ENCODE data around the gene GALNT5. TPM values are rescaled to one million over a fixed set of nuclear protein-coding genes. Genes with fewer than 3 reads are reported as not detected.

The GALNT5 gene
- total RNA-seq, 4 donors from 2014 or later: 0.13 to 0.83 (median 0.17) TPM; not detected in 1

DNA sequence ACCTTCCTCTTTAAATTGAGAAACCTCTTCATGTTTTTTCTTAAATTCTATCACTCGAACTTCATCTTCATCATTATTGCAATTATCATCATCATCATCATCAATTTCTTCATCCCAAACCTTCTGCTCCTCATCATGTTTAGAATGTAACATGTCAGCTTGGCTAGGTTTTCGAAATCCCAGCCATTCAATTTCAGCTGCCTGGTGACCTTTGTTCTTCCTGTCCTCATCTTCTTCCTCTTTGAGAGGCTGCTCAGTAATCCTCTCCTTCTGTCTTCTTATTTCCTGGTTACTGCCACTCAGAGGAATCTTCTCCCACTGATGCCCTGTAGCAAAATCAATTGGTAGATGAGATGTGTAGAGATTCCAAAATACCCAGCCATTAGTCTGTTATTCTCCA, 64.0 kb downstream of the GALNT5 start:
- intact Hi-C loops (cut with DNase I): loop anchor here (10.0 kb wide), 1 partner anchor 693 kb away; no protein-coding TSS in a partner anchor
- no peak overlapping the region for H3K27ac ChIP-seq (replicated peaks in 1 of 4)
- H3K4me1 ChIP-seq: no peaks in the 10 kb centered on the region
- no peaks in the 10 kb centered on the region for H3K9me3 ChIP-seq
- H3K4me3 ChIP-seq: no peak overlapping the region
- H3K36me3 ChIP-seq: no peaks in the 10 kb centered on the region
- 85% methylated on average over 2 of the region's 2 CpGs for WGBS
- no peaks in the 10 kb centered on the region for H3K27me3 ChIP-seq
- TF ChIP-seq POLR2AphosphoS5 (IDR thresholded peaks at IDR 0.05) (no peak), POLR2A (IDR thresholded peaks at IDR 0.05; ENCODE audit: low read depth) (no peak), EP300 (IDR thresholded peaks at IDR 0.05) (no peak)
- TF ChIP-seq, protein P1, sequence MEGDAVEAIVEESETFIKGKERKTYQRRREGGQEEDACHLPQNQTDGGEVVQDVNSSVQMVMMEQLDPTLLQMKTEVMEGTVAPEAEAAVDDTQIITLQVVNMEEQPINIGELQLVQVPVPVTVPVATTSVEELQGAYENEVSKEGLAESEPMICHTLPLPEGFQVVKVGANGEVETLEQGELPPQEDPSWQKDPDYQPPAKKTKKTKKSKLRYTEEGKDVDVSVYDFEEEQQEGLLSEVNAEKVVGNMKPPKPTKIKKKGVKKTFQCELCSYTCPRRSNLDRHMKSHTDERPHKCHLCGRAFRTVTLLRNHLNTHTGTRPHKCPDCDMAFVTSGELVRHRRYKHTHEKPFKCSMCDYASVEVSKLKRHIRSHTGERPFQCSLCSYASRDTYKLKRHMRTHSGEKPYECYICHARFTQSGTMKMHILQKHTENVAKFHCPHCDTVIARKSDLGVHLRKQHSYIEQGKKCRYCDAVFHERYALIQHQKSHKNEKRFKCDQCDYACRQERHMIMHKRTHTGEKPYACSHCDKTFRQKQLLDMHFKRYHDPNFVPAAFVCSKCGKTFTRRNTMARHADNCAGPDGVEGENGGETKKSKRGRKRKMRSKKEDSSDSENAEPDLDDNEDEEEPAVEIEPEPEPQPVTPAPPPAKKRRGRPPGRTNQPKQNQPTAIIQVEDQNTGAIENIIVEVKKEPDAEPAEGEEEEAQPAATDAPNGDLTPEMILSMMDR (IDR thresholded peaks at IDR 0.05): no peak
- DNase-seq (ENCODE audit: extremely low spot score): no peak

DNA sequence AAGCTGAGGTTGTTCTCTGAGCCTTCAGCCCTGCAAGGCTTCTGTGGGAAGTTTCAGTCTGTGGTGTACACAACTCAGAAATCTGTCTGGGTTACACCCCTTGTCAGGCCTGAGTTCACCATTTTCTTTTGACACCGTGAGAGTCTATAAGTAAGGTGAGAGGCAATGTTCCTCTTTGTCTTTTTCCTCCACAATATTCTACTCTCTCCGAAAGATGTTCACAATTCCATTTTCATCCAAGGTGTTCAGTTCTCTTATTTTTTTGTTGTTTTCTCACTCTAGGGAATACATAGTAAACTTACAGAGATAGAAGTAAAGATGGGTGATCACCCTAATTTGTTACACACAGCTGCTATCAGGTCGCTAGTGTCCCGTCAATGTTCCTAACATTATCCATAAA, 64.9 kb downstream of the GALNT5 start:
- Histone ChIP-seq H3K27ac (replicated peaks in 1 of 4) (no peak overlapping the region), H3K9me3 (no peaks in the 10 kb centered on the region), H3K27me3 (no peaks in the 10 kb centered on the region), H3K36me3 (no peaks in the 10 kb centered on the region), H3K4me3 (no peak overlapping the region), H3K4me1 (peaks cover 0 to 1% (median 0%) of the 10 kb centered on the region in 4 donors)
- TF ChIP-seq, protein P1 (IDR thresholded peaks at IDR 0.05): no peak
- TF ChIP-seq EP300 (IDR thresholded peaks at IDR 0.05): no peak
- TF ChIP-seq POLR2A (IDR thresholded peaks at IDR 0.05; ENCODE audit: low read depth): no peak
- TF ChIP-seq POLR2AphosphoS5 (IDR thresholded peaks at IDR 0.05): no peak
- 93% methylated on average over 4 of the region's 4 CpGs for WGBS
- DNase-seq (ENCODE audit: extremely low spot score): no peak
- intact Hi-C loops (cut with DNase I): loop anchor here (10.0 kb wide), 1 partner anchor 692 kb away; no protein-coding TSS in a partner anchor

DNA sequence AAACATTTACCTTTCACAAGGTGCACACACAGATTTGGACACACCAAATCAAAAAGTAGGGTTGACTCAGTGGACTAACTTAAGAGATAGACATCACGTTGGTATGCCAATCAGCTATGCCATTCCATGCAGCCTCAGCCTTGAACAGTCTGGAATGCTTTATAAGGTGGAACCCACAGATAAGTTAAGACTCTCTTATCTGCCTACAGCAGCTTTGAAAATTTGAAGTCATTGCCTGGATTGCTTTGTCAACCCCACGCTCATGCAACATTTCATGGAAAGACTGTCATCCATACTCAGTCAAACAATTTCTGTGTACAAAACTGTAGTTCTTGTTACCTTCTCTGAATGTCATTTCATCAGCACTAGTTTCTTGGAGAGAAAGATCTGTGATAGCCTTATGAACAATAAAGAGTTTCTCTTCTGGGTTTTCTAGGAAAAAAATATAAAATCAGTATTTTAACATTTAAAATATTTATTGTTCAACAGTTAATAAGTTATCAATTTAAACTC, 66.9 kb downstream of the GALNT5 start:
- intact Hi-C loops (cut with DNase I): loop anchor here (10.0 kb wide), 1 partner anchor 690 kb away; no protein-coding TSS in a partner anchor

DNA sequence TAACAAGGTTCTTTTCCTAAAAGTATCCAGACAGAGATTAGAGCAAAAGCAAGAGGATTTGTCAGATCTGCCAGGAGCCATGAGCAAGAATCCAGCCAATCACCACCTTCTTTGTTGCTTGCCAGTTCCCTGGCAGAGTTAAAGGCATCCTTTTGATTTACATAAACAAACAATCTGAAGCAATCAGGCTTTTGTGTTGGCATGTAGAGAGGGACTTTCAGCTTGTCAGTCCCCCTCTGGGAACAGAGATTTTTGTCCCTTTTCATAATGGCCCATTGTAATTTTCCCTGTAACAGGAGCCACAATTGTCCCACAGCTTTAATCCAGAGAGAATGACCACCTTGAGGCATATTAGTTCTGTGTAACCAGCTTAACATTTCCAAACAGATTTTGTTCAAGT, 68.3 kb downstream of the GALNT5 start, which contains the start of gene ERMN:
TSS of gene ERMN (minus strand) at position 39 of the 400 bp plus-strand sequence. CDS start 182 bp downstream, outside the sequence.
- H3K4me1 ChIP-seq: peaks cover 4 to 9% (median 7%) of the 10 kb centered on the region in 4 donors
- no peak within 1 kb of the TSS for H3K27ac ChIP-seq (replicated peaks in 1 of 4)
- DNase-seq (ENCODE audit: extremely low spot score): no peak
- no peaks in the 10 kb centered on the region for H3K9me3 ChIP-seq
- no peak for TF ChIP-seq EP300 (IDR thresholded peaks at IDR 0.05)
- no peak for TF ChIP-seq POLR2AphosphoS5 (IDR thresholded peaks at IDR 0.05)
- no peak for TF ChIP-seq POLR2A (IDR thresholded peaks at IDR 0.05; ENCODE audit: low read depth)
- TF ChIP-seq, protein P1 (IDR thresholded peaks at IDR 0.05): no peak
- intact Hi-C loops (cut with DNase I): loop anchor here (10.0 kb wide), 1 partner anchor 689 kb away; no protein-coding TSS in a partner anchor
- no peak within 1 kb of the TSS for H3K4me3 ChIP-seq
- no peaks in the 10 kb centered on the region for H3K36me3 ChIP-seq
- H3K27me3 ChIP-seq: no peaks in the 10 kb centered on the region

More for the DNA sequence above, 66.9 kb downstream of the GALNT5 start:
- Histone ChIP-seq H3K9me3 (no peaks in the 10 kb centered on the region), H3K27ac (replicated peaks in 1 of 4) (no peak overlapping the region), H3K27me3 (no peaks in the 10 kb centered on the region), H3K4me3 (no peak overlapping the region), H3K36me3 (no peaks in the 10 kb centered on the region), H3K4me1 (peaks cover 4 to 9% (median 7%) of the 10 kb centered on the region in 4 donors)
- WGBS: 85% methylated on average over 2 of the region's 2 CpGs
- TF ChIP-seq, protein P1 (IDR thresholded peaks at IDR 0.05): no peak
- TF ChIP-seq POLR2A (IDR thresholded peaks at IDR 0.05; ENCODE audit: low read depth): no peak
- no peak for TF ChIP-seq EP300 (IDR thresholded peaks at IDR 0.05)
- TF ChIP-seq POLR2AphosphoS5 (IDR thresholded peaks at IDR 0.05): no peak
- DNase-seq (ENCODE audit: extremely low spot score): no peak

Measured in esophagus muscularis mucosa (tissue), 4 donors.